H1 (cell line): Measurements from ENCODE around the gene AP1G2. TPM values are rescaled to one million over a fixed set of nuclear protein-coding genes. Genes with fewer than 3 reads are reported as not detected.

Experiments
- CTCF ChIA-PET: fragments of 300-600 bp; sonication (Branson Sonifier 250); formaldehyde crosslinking; loops from one replicate; lab custom pipeline; 2021; ENCODE audit not compliant: partially characterized antibody; lab: Charles Lee
- POLR2A ChIA-PET: fragments of 300-600 bp; sonication (Branson Sonifier 250); formaldehyde crosslinking; loops from one replicate; lab custom pipeline; 2021; ENCODE audit warnings: inconsistent platforms; ENCODE audit not compliant: partially characterized antibody; lab: Charles Lee
- DNase-seq, 2 experiments: peaks; one replicate each; pipeline versions ENCODE4 v3.0.0 to v3.0.0-alpha.2; 2010 to 2022; ENCODE audit warnings: low spot score in 2 of 2, low read depth in 1 of 2, mixed read lengths in 1 of 2
- FAIRE-seq: peaks from 2 replicates; lab custom pipeline; 2011; peaks lifted over from hg19 to GRCh38; lab: Jason Lieb, UNC
- H2AFZ ChIP-seq: 2 replicates; pipeline ENCODE4 v1.8.1; 2012; ENCODE audit warnings: low read length, inconsistent platforms
- H2AK5ac ChIP-seq: 2 replicates; pipeline ENCODE4 v1.6.1; 2013; ENCODE audit warnings: low read depth, low read length
- H2BK120ac ChIP-seq: replicated peaks from 2 replicates; pipeline ENCODE3; 2013; ENCODE audit warnings: low read depth, low read length, inconsistent platforms
- H2BK12ac ChIP-seq: 2 replicates; pipeline ENCODE4 v1.6.1; 2013; ENCODE audit warnings: low read depth, low read length
- H2BK15ac ChIP-seq: 2 replicates; pipeline ENCODE4 v1.6.1; 2013; ENCODE audit warnings: low read length
- H2BK20ac ChIP-seq: 2 replicates; pipeline ENCODE4 v1.6.1; 2013; ENCODE audit warnings: low read length
- H2BK5ac ChIP-seq: 2 replicates; pipeline ENCODE4 v1.6.1; 2013; ENCODE audit warnings: low read depth, low read length
- H3K14ac ChIP-seq: 2 replicates; pipeline ENCODE4 v1.6.1; 2013; ENCODE audit warnings: inconsistent platforms; ENCODE audit not compliant: insufficient read length
- H3K18ac ChIP-seq: 2 replicates; pipeline ENCODE4 v1.6.1; 2013; ENCODE audit warnings: low read length; ENCODE audit errors: extremely low read depth
- H3K23ac ChIP-seq: 2 replicates; pipeline ENCODE4 v1.6.1; 2013; ENCODE audit warnings: inconsistent platforms; ENCODE audit not compliant: insufficient read length
- H3K23me2 ChIP-seq: 2 replicates; pipeline ENCODE4 v1.6.1; 2013; ENCODE audit warnings: low read depth, low read length
- H3K27ac ChIP-seq: 2 replicates; pipeline ENCODE4 v1.6.1; 2011; ENCODE audit warnings: low read depth, low read length, inconsistent platforms
- H3K27me3 ChIP-seq, 4 experiments: replicated peaks in 1 of 4; 1 replicate in 1 of 4; 2 replicates in 3 of 4; pipeline versions ENCODE4 v1.6.1 to v1.8.1; 2011 to 2013; ENCODE audit warnings: low read length in 3 of 4, mild to moderate bottlenecking in 3 of 4, inconsistent platforms in 2 of 4, mixed read lengths in 2 of 4, moderate library complexity in 1 of 4; ENCODE audit not compliant: control insufficient read depth in 3 of 4, insufficient read depth in 3 of 4; ENCODE audit errors: extremely low read depth in 1 of 4
- H3K36me3 ChIP-seq, 4 experiments: 2 replicates each; pipeline versions ENCODE4 v1.6.1 to v1.8.1; 2011 to 2013; ENCODE audit warnings: mild to moderate bottlenecking in 4 of 4, low read length in 3 of 4, moderate library complexity in 2 of 4, control low read depth in 1 of 4, inconsistent platforms in 1 of 4; ENCODE audit not compliant: insufficient read depth in 4 of 4, control insufficient read depth in 2 of 4
- H3K4ac ChIP-seq: replicated peaks from 2 replicates; pipeline ENCODE3; 2013; ENCODE audit warnings: low read length, low read depth, mixed read lengths, inconsistent platforms; ENCODE audit not compliant: insufficient read length
- H3K4me1 ChIP-seq, 4 experiments: replicated peaks in 1 of 4; 1 replicate in 1 of 4; 2 replicates in 3 of 4; pipeline versions ENCODE4 v1.6.1 to v1.8.1; 2011 to 2013; ENCODE audit warnings: low read length in 3 of 4, inconsistent platforms in 2 of 4, mixed read lengths in 1 of 4; ENCODE audit not compliant: insufficient read depth in 4 of 4, control insufficient read depth in 3 of 4
- H3K4me2 ChIP-seq, 2 experiments: 2 replicates each; pipeline versions ENCODE4 v1.6.1 to v1.8.1; 2011 to 2013; ENCODE audit warnings: low read depth in 2 of 2, low read length in 2 of 2, control low read depth in 1 of 2, inconsistent platforms in 1 of 2, mild to moderate bottlenecking in 1 of 2; ENCODE audit not compliant: insufficient read depth in 1 of 2
- H3K4me3 ChIP-seq, 4 experiments: fragments of 200-600, 300-600 bp in 1 of 4; sonication (generic), shearing (Covaris generic), sonication (Bioruptor Twin) in 1 of 4; 2 replicates each; pipeline versions ENCODE4 v1.5.1 to v1.8.1; 2011 to 2016; ENCODE audit warnings: low read length in 4 of 4, low read depth in 3 of 4, control low read depth in 2 of 4, inconsistent platforms in 2 of 4, mild to moderate bottlenecking in 2 of 4, mixed read lengths in 1 of 4, moderate library complexity in 1 of 4; ENCODE audit not compliant: insufficient read depth in 2 of 4; ENCODE audit errors: extremely low read depth in 1 of 4
- H3K56ac ChIP-seq: replicated peaks from 2 replicates; pipeline ENCODE3; 2013; ENCODE audit warnings: low read depth, mild to moderate bottlenecking, mixed read lengths, low read length, inconsistent platforms; ENCODE audit not compliant: insufficient read length
- H3K79me1 ChIP-seq: 2 replicates; pipeline ENCODE4 v1.6.1; 2013; ENCODE audit warnings: low read depth, low read length, control low read depth
- H3K79me2 ChIP-seq, 2 experiments: 2 replicates each; pipeline versions ENCODE4 v1.6.1 to v1.8.1; 2012 to 2013; ENCODE audit warnings: low read length in 2 of 2, mild to moderate bottlenecking in 2 of 2, inconsistent platforms in 1 of 2; ENCODE audit not compliant: insufficient read depth in 2 of 2, control insufficient read depth in 1 of 2
- H3K9ac ChIP-seq, 4 experiments: replicated peaks in 1 of 4; 1 replicate in 1 of 4; 2 replicates in 3 of 4; pipeline versions ENCODE4 v1.6.1 to v1.8.1; 2011 to 2013; ENCODE audit warnings: low read depth in 3 of 4, low read length in 3 of 4, control low read depth in 2 of 4, mild to moderate bottlenecking in 2 of 4, moderate library complexity in 2 of 4, inconsistent platforms in 1 of 4; ENCODE audit errors: extremely low read depth in 1 of 4
- H3K9me3 ChIP-seq, 2 experiments: 2 replicates each; pipeline versions ENCODE4 v1.6.1 to v1.8.1; 2012 to 2013; ENCODE audit warnings: mild to moderate bottlenecking in 2 of 2, moderate library complexity in 2 of 2, control low read depth in 1 of 2, inconsistent platforms in 1 of 2, low read depth in 1 of 2, low read length in 1 of 2, mixed read lengths in 1 of 2; ENCODE audit not compliant: insufficient read depth in 2 of 2
- H4K20me1 ChIP-seq, 2 experiments: replicated peaks in 1 of 2; 2 replicates each; pipeline versions ENCODE3 to v1.8.1; 2011 to 2013; ENCODE audit warnings: inconsistent platforms in 2 of 2, low read length in 2 of 2, mild to moderate bottlenecking in 1 of 2; ENCODE audit not compliant: insufficient read depth in 2 of 2, control insufficient read depth in 1 of 2
- H4K5ac ChIP-seq: 2 replicates; pipeline ENCODE4 v1.6.1; 2013; ENCODE audit warnings: low read length, low read depth, mixed read lengths, inconsistent platforms; ENCODE audit not compliant: insufficient read length
- H4K8ac ChIP-seq: 2 replicates; pipeline ENCODE4 v1.8.0; 2013; ENCODE audit warnings: mild to moderate bottlenecking, moderate library complexity, low read length, inconsistent platforms; ENCODE audit not compliant: insufficient read depth; ENCODE audit errors: extremely low read depth
- H4K91ac ChIP-seq: replicated peaks from 2 replicates; pipeline ENCODE3; 2013; ENCODE audit warnings: low read length, mixed read lengths, inconsistent platforms; ENCODE audit not compliant: insufficient read length
- ATF3 ChIP-seq: IDR thresholded peaks from 2 replicates; pipeline ENCODE4 v1.6.1; 2011; ENCODE audit warnings: low read depth, mild to moderate bottlenecking, low read length; ENCODE audit not compliant: insufficient read depth
- SP2 ChIP-seq: IDR thresholded peaks from 2 replicates; pipeline ENCODE4 v1.6.1; 2012; ENCODE audit warnings: mild to moderate bottlenecking, low read length, inconsistent platforms
- WGBS, 2 experiments: shearing (Covaris generic) in 1 of 2; methylation state at CpG; one replicate each; pipeline versions ENCODE4 v1.1.6 to v1.1.7; 2013 to 2015; ENCODE audit warnings: low lambda C conversion rate in 2 of 2, mixed read lengths in 2 of 2, inconsistent platforms in 1 of 2, low coverage in 1 of 2, missing lambda C conversion rate in 1 of 2; ENCODE audit not compliant: insufficient replicate concordance in 2 of 2, insufficient coverage in 1 of 2, insufficient read length in 1 of 2; ENCODE audit errors: extremely low coverage in 1 of 2, missing lambda C conversion rate in 1 of 2; 5-methylcytosine and 5-hydroxymethylcytosine counted together
- polyA plus RNA-seq, 7 experiments: library from polyadenylated mRNA; depleted of rRNA in 3 of 7; stranded (reverse) in 5 of 7; unstranded in 2 of 7; fragments of >200 nt in 5 of 7; fragments of 200-250 nt in 2 of 7; gene quantifications; 1 replicate in 5 of 7; 2 replicates in 1 of 7; 4 replicates in 1 of 7; pipeline versions ENCODE4 v1.2.1 to v1.2.3, GENCODE V29; 2011 to 2013; ENCODE audit warnings: missing spikeins in 2 of 7, mixed read lengths in 2 of 7
- total RNA-seq: library from RNA; stranded (reverse); fragmentation: NEBNext Ultra II Directional; extraction: Animal tissue kit (Norgen Biotek cat#: 25700); gene quantifications from 2 replicates; pipeline ENCODE4 v1.2.1, GENCODE V29; 2021

The AP1G2 gene
- total and polyA plus RNA-seq, 2 of the 8 experiments (the other 6 are each of a cell fraction or from before 2014, with no cell fraction given) = 70.9 to 134 TPM

GRCh38 chr14:23582906-23583760 lies 15.5 kb upstream of the AP1G2 start:
- Histone ChIP-seq H3K36me3 (no peaks in the 10 kb centered on the region), H2BK20ac (no peak overlapping the region), H3K27me3 (no peaks in the 10 kb centered on the region), H4K8ac (no peak overlapping the region), H3K79me1 (no peaks in the 10 kb centered on the region), H2AFZ (no peak overlapping the region), H3K18ac (no peak overlapping the region), H3K79me2 (no peaks in the 10 kb centered on the region), H2BK5ac (no peak overlapping the region), H3K4me2 (no peak overlapping the region), H3K27ac (no peak overlapping the region), H3K56ac (no peak overlapping the region), H3K4me3 (no peak overlapping the region), H3K9me3 (no peaks in the 10 kb centered on the region; a peak in 1 of 4 replicates), H2BK15ac (no peak overlapping the region), H4K20me1 (no peaks in the 10 kb centered on the region), H4K5ac (no peak overlapping the region), H2AK5ac (no peak overlapping the region), H4K91ac (no peak overlapping the region), H3K4ac (no peak overlapping the region), H3K4me1 (peaks cover 0 to 9% (median 4%) of the 10 kb centered on the region in 4 experiments; a peak in 6 of 7 replicates), H2BK12ac (no peak overlapping the region), H3K14ac (no peak overlapping the region), H3K9ac (no peak overlapping the region), H3K23ac (no peak overlapping the region), H2BK120ac (no peak overlapping the region), H3K23me2 (peaks cover 3% of the 10 kb centered on the region; the same call in 1 of the 2 replicates)
- 94% methylated on average over 3 of the region's 3 CpGs; no CpG with 5 or more reads in 1 of the 2 experiments for WGBS, 2 experiments
- FAIRE-seq (no peak), DNase-seq (no peak)
- TF ChIP-seq ATF3 (no peak), SP2 (no peak)
- CTCF ChIA-PET = interaction anchor here (0.6 to 1.9 kb wide), 6 partner anchors 12 to 1307 kb away, joined by 3 to 6 read pairs (median 3); no protein-coding TSS in a partner anchor
- POLR2A ChIA-PET = interaction anchor here (1.0 to 1.5 kb wide), 4 partner anchors 11 to 310 kb away, joined by 3 to 5 read pairs (median 4); no protein-coding TSS in a partner anchor
